IMR-90 (cell line): ENCODE results near the gene PLIN5. TPM values are rescaled to one million over a fixed set of nuclear protein-coding genes. Genes with fewer than 3 reads are reported as not detected.

ENCODE experiments used
- ATAC-seq: fragments of 200-7000 bp; cut with Tn5 transposase; 2 replicates; pipeline ENCODE4 v1.9.1; 2020; ENCODE audit warnings: low read depth, mild to moderate bottlenecking, moderate library complexity
- BruUV-seq: library from RNA; stranded (reverse); fragments of 400-500 nt; replicated peaks from 2 replicates; lab custom pipeline; 2021; lab: Mats Ljungman, UMichigan
- CTCF ChIA-PET: fragments of 300-600 bp; formaldehyde crosslinking; extraction: SDS; loops from one replicate; lab custom pipeline; 2021; ENCODE audit warnings: antibody characterized with exemption; lab: Yijun Ruan, JAX
- POLR2A ChIA-PET: fragments of 300-600 bp; sonication (Branson Sonifier 250); formaldehyde crosslinking; loops from one replicate; lab custom pipeline; 2022; ENCODE audit warnings: antibody characterized with exemption; ENCODE audit not compliant: unreplicated experiment; lab: Charles Lee
- DNase-seq: peaks from one replicate; pipeline ENCODE4 v3.0.0; 2013
- H2AFZ ChIP-seq: replicated peaks from 2 replicates; pipeline ENCODE3; 2013; ENCODE audit warnings: low read length, mild to moderate bottlenecking; ENCODE audit not compliant: poor library complexity
- H2AK5ac ChIP-seq: 2 replicates; pipeline ENCODE4 v1.6.1; 2013; ENCODE audit warnings: low read depth, low read length, inconsistent platforms
- H2AK9ac ChIP-seq: replicated peaks from 2 replicates; pipeline ENCODE3; 2013; ENCODE audit warnings: mild to moderate bottlenecking, low read depth, low read length, moderate library complexity; ENCODE audit not compliant: poor library complexity
- H2BK120ac ChIP-seq: 2 replicates; pipeline ENCODE4 v1.6.1; 2013; ENCODE audit warnings: low read depth, low read length, inconsistent platforms
- H2BK15ac ChIP-seq: 3 replicates; pipeline ENCODE4 v1.6.1; 2013; ENCODE audit warnings: low read depth, low read length, inconsistent platforms
- H2BK20ac ChIP-seq: 2 replicates; pipeline ENCODE4 v1.6.1; 2013; ENCODE audit warnings: low read depth, mild to moderate bottlenecking, inconsistent platforms, low read length, moderate library complexity
- H2BK5ac ChIP-seq: 2 replicates; pipeline ENCODE4 v1.6.1; 2013; ENCODE audit warnings: mild to moderate bottlenecking, low read depth, low read length, inconsistent platforms; ENCODE audit not compliant: poor library complexity, severe bottlenecking
- H3K14ac ChIP-seq: replicated peaks from 2 replicates; pipeline ENCODE4 v1.6.1; 2013; ENCODE audit warnings: low read depth, low read length, inconsistent platforms
- H3K18ac ChIP-seq: 2 replicates; pipeline ENCODE4 v1.6.1; 2013; ENCODE audit warnings: low read depth, low read length, control low read depth
- H3K23ac ChIP-seq: 2 replicates; pipeline ENCODE4 v1.6.1; 2013; ENCODE audit warnings: low read depth, low read length, inconsistent platforms
- H3K27ac ChIP-seq: 2 replicates; pipeline ENCODE4 v1.5.1; 2013; ENCODE audit warnings: mild to moderate bottlenecking, control low read depth, low read length; ENCODE audit not compliant: insufficient read depth
- H3K27me3 ChIP-seq: 2 replicates; pipeline ENCODE4 v1.6.1; 2013; ENCODE audit warnings: low read length; ENCODE audit not compliant: control insufficient read depth, insufficient read depth
- H3K36me3 ChIP-seq: 2 replicates; pipeline ENCODE4 v1.6.1; 2013; ENCODE audit warnings: low read length, mixed read lengths; ENCODE audit not compliant: control insufficient read depth, insufficient read depth
- H3K4ac ChIP-seq: 2 replicates; pipeline ENCODE4 v1.6.1; 2013; ENCODE audit warnings: low read depth, low read length, inconsistent platforms
- H3K4me1 ChIP-seq: 2 replicates; pipeline ENCODE4 v1.6.1; 2013; ENCODE audit warnings: low read length, mixed read lengths; ENCODE audit not compliant: control insufficient read depth, insufficient read depth
- H3K4me2 ChIP-seq: 2 replicates; pipeline ENCODE4 v1.6.1; 2013; ENCODE audit warnings: low read depth, mild to moderate bottlenecking, control low read depth, low read length, moderate library complexity
- H3K4me3 ChIP-seq: 2 replicates; pipeline ENCODE4 v1.5.1; 2013; ENCODE audit warnings: low read depth, mild to moderate bottlenecking, control low read depth, low read length, moderate library complexity; ENCODE audit not compliant: insufficient read depth
- H3K56ac ChIP-seq: 2 replicates; pipeline ENCODE4 v1.6.1; 2013; ENCODE audit warnings: low read length, inconsistent platforms; ENCODE audit not compliant: insufficient read depth; ENCODE audit errors: extremely low read depth
- H3K79me1 ChIP-seq, 2 experiments: 2 replicates each; pipeline ENCODE4 v1.6.1; 2013; ENCODE audit warnings: low read length in 2 of 2, inconsistent platforms in 1 of 2, low read depth in 1 of 2
- H3K9ac ChIP-seq: 2 replicates; pipeline ENCODE4 v1.6.1; 2013; ENCODE audit warnings: low read depth, low read length, control low read depth
- H3K9me1 ChIP-seq: 2 replicates; pipeline ENCODE4 v1.6.1; 2013; ENCODE audit warnings: low read length, inconsistent platforms; ENCODE audit not compliant: insufficient read depth
- H3K9me3 ChIP-seq: 2 replicates; pipeline ENCODE4 v1.6.1; 2013; ENCODE audit warnings: low read length; ENCODE audit not compliant: control insufficient read depth, insufficient read depth
- H4K20me1 ChIP-seq: 2 replicates; pipeline ENCODE4 v1.6.1; 2013; ENCODE audit warnings: low read length, inconsistent platforms; ENCODE audit not compliant: insufficient read depth
- H4K5ac ChIP-seq: 2 replicates; pipeline ENCODE4 v1.6.1; 2013; ENCODE audit warnings: mild to moderate bottlenecking, low read depth, low read length, control low read depth
- H4K8ac ChIP-seq, 2 experiments: 2 replicates each; pipeline ENCODE4 v1.6.1; 2013; ENCODE audit warnings: low read depth in 2 of 2, low read length in 2 of 2, control low read depth in 1 of 2, inconsistent platforms in 1 of 2
- H4K91ac ChIP-seq: 2 replicates; pipeline ENCODE4 v1.6.1; 2013; ENCODE audit warnings: low read depth, low read length, inconsistent platforms; ENCODE audit not compliant: insufficient read depth
- CEBPB ChIP-seq: IDR thresholded peaks from 2 replicates; pipeline ENCODE4 v1.6.1; 2012; ENCODE audit warnings: low read depth, low read length, improper control_type of control experiment
- FOS ChIP-seq: fragments of 150-350 bp; IDR thresholded peaks from 2 replicates; pipeline ENCODE4 v1.6.1; 2016; ENCODE audit warnings: low read depth, low read length
- MAFK ChIP-seq: IDR thresholded peaks from 2 replicates; pipeline ENCODE4 v1.6.1; 2012; ENCODE audit warnings: low read depth, low read length, improper control_type of control experiment
- NFE2L2 ChIP-seq: fragments of 150-350 bp; IDR thresholded peaks from 2 replicates; pipeline ENCODE4 v1.6.1; 2016; ENCODE audit warnings: low read depth, mild to moderate bottlenecking, low read length
- POLR2A ChIP-seq: IDR thresholded peaks from 2 replicates; pipeline ENCODE4 v1.6.1; 2012; ENCODE audit warnings: mild to moderate bottlenecking, low read depth, low read length
- RCOR1 ChIP-seq: IDR thresholded peaks from 2 replicates; pipeline ENCODE4 v1.6.1; 2012; ENCODE audit warnings: mild to moderate bottlenecking, low read length, improper control_type of control experiment; ENCODE audit not compliant: insufficient replicate concordance
- RFX5 ChIP-seq: IDR thresholded peaks from 2 replicates; pipeline ENCODE4 v1.8.0; 2012; ENCODE audit warnings: low read depth, mild to moderate bottlenecking, low read length, moderate library complexity
- SMC3 ChIP-seq: fragments of 150-350 bp; IDR thresholded peaks from 2 replicates; pipeline ENCODE4 v1.6.1; 2016; ENCODE audit warnings: low read depth, mild to moderate bottlenecking, antibody characterized with exemption, low read length, moderate library complexity
- USF2 ChIP-seq: fragments of 150-350 bp; IDR thresholded peaks from 2 replicates; pipeline ENCODE4 v1.6.1; 2017; ENCODE audit warnings: mild to moderate bottlenecking, antibody characterized with exemption, low read length, low read depth
- WGBS, 2 experiments: methylation state at CpG; one replicate each; pipeline versions ENCODE4 v1.1.5 to v1.1.7; 2013; ENCODE audit warnings: missing lambda C conversion rate in 2 of 2; ENCODE audit not compliant: insufficient read length in 1 of 2; ENCODE audit errors: extremely low coverage in 2 of 2; 5-methylcytosine and 5-hydroxymethylcytosine counted together
- dilution Hi-C: fragments of 300-500 bp; cut with HindIII; formaldehyde crosslinking; loops from one replicate; pipeline ENCODE4 v1.14.3; 2018; ENCODE audit warnings: low sequenced_read_pairs; ENCODE audit not compliant: unreplicated experiment
- in situ Hi-C: fragments of 300-500 bp; cut with MboI; formaldehyde crosslinking; loops from 3 replicates; pipeline ENCODE4 v1.14.3; 2019; ENCODE audit warnings: low sequenced_read_pairs, inconsistent platforms, mixed read lengths
- intact Hi-C: fragments of 100-400 bp; cut with micrococcal nuclease; formaldehyde crosslinking; loops from 2 replicates; pipeline ENCODE4 v1.10.0; 2022
- polyA plus RNA-seq, 3 experiments: library from polyadenylated mRNA; depleted of rRNA; stranded (reverse); fragments of >200 nt; gene quantifications; 2 replicates each; pipeline ENCODE4 v1.2.3, GENCODE V29; 2012; ENCODE audit warnings: low replicate concordance in 1 of 3
- total RNA-seq: library from RNA; depleted of rRNA; stranded (reverse); fragments of >200 nt; gene quantifications from 2 replicates; pipeline ENCODE4 v1.2.3, GENCODE V29; 2012

Gene PLIN5
- total and polyA plus RNA-seq, 2 of the 4 experiments (the other 2 are of a cell fraction), result not detected

- TF ChIP-seq CEBPB, result no peak
These were observed 60.5 kb downstream of the PLIN5 start (continued) for GRCh38 chr19:4474514-4475022.

- no peak for TF ChIP-seq SMC3
- TF ChIP-seq RCOR1, result no peak
- TF ChIP-seq CEBPB, result no peak
- no peak for TF ChIP-seq FOS
- no peak for TF ChIP-seq MAFK
- no peak for TF ChIP-seq POLR2A
- TF ChIP-seq RFX5, result no peak
- no peak for TF ChIP-seq NFE2L2
- no peak for TF ChIP-seq USF2
- Histone ChIP-seq H3K9me1 (0 out of 2 replicates have a peak, but pooled peaks cover 2% of the 10 kb centered on the region), H3K4me2 (peak overlapping the region; percentile 89), H3K79me1 (peaks cover 7 to 43% of the 10 kb centered on the region in 2 experiments), H3K27me3 (no peaks in the 10 kb centered on the region), H4K20me1 (peaks cover 18% of the 10 kb centered on the region), H3K56ac (peak overlapping the region; percentile 17; the same call in 1 of the 2 replicates), H3K9ac (peak overlapping the region; percentile 21), H3K23ac (peak overlapping the region; percentile 86; the same call in 1 of the 2 replicates), H2BK15ac (no peak overlapping the region), H3K9me3 (no peaks in the 10 kb centered on the region), H4K91ac (peak overlapping the region; percentile 43; the same call in 1 of the 2 replicates), H2AK5ac (peak overlapping the region; percentile 66; the same call in 1 of the 2 replicates), H2BK120ac (no peak overlapping the region), H2AFZ (peak overlapping the region; percentile 90), H3K36me3 (peaks cover 24% of the 10 kb centered on the region), H3K18ac (no peak overlapping the region), H3K4me3 (peak overlapping the region; percentile 43), H2AK9ac (peak overlapping the region; percentile 87), H2BK5ac (no peak overlapping the region), H3K4me1 (peaks cover 4% of the 10 kb centered on the region), H4K8ac (peak overlapping the region in 1 of 2 experiments; percentile 93; a peak in 2 of 4 replicates), H3K4ac (peak overlapping the region; percentile 74), H2BK20ac (no peak overlapping the region), H3K14ac (peak overlapping the region; percentile 69), H4K5ac (peak overlapping the region; percentile 5), H3K27ac (peak overlapping the region; percentile 54)
- intact Hi-C loops, result loop anchor here (5.0 kb wide), 1 partner anchor 163 kb away; the partner anchor contains the start of gene TNFAIP8L1
- DNase-seq (no peak), ATAC-seq (no peak)
- BruUV-seq, result no TSS peak
- ChIA-PET POLR2A (no interaction called here), CTCF (no interaction called here)
- in situ Hi-C loops, result no loop called here
- dilution Hi-C loops, result no loop called here
- WGBS, 2 experiments, result 35% methylated on average over 4 of the region's 23 CpGs; no CpG with 5 or more reads in 1 of the 2 experiments
These were observed 61.1 kb downstream of the PLIN5 start for GRCh38 chr19:4473763-4474513.
